ENCODE measurements around the gene PPME1. TPM values are rescaled to one million over a fixed set of nuclear protein-coding genes. Genes with fewer than 3 reads are reported as not detected.
"Not testable (repeated sequence)": the region's sequence is repeated elsewhere in the genome, so short reads cannot be mapped to it uniquely, and the experiment has no call there.

The PPME1 gene, protein sequence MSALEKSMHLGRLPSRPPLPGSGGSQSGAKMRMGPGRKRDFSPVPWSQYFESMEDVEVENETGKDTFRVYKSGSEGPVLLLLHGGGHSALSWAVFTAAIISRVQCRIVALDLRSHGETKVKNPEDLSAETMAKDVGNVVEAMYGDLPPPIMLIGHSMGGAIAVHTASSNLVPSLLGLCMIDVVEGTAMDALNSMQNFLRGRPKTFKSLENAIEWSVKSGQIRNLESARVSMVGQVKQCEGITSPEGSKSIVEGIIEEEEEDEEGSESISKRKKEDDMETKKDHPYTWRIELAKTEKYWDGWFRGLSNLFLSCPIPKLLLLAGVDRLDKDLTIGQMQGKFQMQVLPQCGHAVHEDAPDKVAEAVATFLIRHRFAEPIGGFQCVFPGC
- total RNA-seq (2022) (36.3 and 38.1 TPM in 2 replicates), Bru-seq, nascent RNA (percentile 78 among the genes with signal in this experiment), BruChase-seq, experiment 1, labeled RNA remaining after a 6-hour chase (percentile 71 among the genes with signal in this experiment), BruChase-seq, experiment 2, labeled RNA remaining after a 2-hour chase (percentile 76 among the genes with signal in this experiment)
- long read RNA-seq, transcript PPME1-201 (14 exons, 2,677 nt), result major isoform, 133 of 147 reads
- long read RNA-seq, partial matches to known transcripts, result 4 of 147 reads
- long read RNA-seq, other reads (novel, unspliced or antisense), result 10 of 147 reads

DNA sequence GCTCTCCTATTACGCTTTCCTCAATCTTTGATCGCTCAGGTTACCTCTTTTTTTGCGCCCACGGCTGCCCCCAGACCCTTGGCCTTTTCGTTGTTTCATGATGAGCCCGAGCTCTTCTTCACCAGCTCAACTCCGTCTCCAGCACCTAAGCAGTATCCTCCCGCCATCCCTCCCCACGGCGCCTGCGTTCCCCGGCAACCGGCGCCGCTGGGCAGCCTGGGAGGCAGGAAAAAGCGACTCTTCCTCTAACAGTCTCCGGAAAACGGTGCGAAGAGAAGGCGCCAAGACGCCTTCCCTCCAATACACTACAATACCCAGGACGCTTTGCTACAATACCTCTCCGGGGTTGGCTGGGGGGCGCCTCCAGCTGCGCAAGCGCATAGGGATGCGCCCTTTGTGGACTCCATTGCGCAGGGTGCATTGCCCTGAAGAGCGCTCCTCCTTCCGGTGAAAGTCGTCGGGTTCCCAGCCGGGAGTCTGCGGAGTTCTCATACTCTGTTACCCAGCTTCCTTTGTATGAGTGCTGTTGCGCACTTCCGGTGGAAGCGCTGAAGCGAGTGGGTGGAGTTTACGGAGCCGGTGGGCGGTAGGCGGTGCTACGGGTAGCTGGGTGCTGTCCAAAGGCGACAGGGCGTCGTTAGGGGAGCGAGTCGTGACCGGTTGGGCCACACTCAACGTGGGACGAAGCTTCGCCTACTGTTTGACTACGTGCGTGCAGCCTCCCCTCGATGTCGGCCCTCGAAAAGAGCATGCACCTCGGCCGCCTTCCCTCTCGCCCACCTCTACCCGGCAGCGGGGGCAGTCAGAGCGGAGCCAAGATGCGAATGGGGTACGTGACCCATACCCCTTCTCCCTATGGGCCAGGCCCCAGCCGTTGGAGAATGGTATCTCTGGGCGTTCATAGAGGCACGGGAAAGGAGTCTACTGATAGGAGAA is at the start of gene PPME1, which contains the start of gene C2CD3:
Gene PPME1, plus strand, starts transcription at position 596 of the 936 bp plus-strand sequence. Its CDS starts 133 bp downstream, at position 729.
Gene C2CD3, minus strand, starts transcription at position 309 of the 936 bp plus-strand sequence. Its CDS starts 210 bp downstream, at position 99.
- TF ChIP-seq, protein P1, sequence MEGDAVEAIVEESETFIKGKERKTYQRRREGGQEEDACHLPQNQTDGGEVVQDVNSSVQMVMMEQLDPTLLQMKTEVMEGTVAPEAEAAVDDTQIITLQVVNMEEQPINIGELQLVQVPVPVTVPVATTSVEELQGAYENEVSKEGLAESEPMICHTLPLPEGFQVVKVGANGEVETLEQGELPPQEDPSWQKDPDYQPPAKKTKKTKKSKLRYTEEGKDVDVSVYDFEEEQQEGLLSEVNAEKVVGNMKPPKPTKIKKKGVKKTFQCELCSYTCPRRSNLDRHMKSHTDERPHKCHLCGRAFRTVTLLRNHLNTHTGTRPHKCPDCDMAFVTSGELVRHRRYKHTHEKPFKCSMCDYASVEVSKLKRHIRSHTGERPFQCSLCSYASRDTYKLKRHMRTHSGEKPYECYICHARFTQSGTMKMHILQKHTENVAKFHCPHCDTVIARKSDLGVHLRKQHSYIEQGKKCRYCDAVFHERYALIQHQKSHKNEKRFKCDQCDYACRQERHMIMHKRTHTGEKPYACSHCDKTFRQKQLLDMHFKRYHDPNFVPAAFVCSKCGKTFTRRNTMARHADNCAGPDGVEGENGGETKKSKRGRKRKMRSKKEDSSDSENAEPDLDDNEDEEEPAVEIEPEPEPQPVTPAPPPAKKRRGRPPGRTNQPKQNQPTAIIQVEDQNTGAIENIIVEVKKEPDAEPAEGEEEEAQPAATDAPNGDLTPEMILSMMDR (IDR thresholded peaks at IDR 0.05; ENCODE audit: unreplicated experiment), result peak; percentile 29
- H3K4me1 Mint-ChIP-seq (ENCODE audit: insufficient read depth, unreplicated experiment), result peaks cover 6% of the 10 kb centered on the region
- no peaks in the 10 kb centered on the region for H3K27me3 Mint-ChIP-seq (ENCODE audit: insufficient read depth, unreplicated experiment)
- H3K4me3 Mint-ChIP-seq (ENCODE audit: unreplicated experiment), result no peak within 1 kb of the TSS
- intact Hi-C loops (cut with micrococcal nuclease), result loop anchor here (1.0 kb wide), 2 partner anchors 33 to 207 kb away; no protein-coding TSS in a partner anchor
- POLR2A ChIA-PET, result interaction anchor here (0.7 to 3.6 kb wide), 35 partner anchors 9 to 1392 kb away, joined by 3 to 41 read pairs (median 4); partner anchors contain the start of genes LIPT2, MRPL48 and RAB6A
- H3K9me3 Mint-ChIP-seq (ENCODE audit: unreplicated experiment), result no peaks in the 10 kb centered on the region
- H3K36me3 Mint-ChIP-seq (ENCODE audit: insufficient read depth, unreplicated experiment), result peaks cover 10% of the 10 kb centered on the region
- BruUV-seq (replicated peaks), result TSS peak; percentile 63
- H3K27ac Mint-ChIP-seq (ENCODE audit: low read depth, unreplicated experiment), result no peak within 1 kb of the TSS
- CTCF ChIA-PET, result interaction anchor here (0.7 to 3.0 kb wide), 7 partner anchors 10 to 85 kb away, joined by 3 to 13 read pairs (median 3); no protein-coding TSS in a partner anchor
- DNase-seq (ENCODE audit: unreplicated experiment), result peak; percentile 99

DNA sequence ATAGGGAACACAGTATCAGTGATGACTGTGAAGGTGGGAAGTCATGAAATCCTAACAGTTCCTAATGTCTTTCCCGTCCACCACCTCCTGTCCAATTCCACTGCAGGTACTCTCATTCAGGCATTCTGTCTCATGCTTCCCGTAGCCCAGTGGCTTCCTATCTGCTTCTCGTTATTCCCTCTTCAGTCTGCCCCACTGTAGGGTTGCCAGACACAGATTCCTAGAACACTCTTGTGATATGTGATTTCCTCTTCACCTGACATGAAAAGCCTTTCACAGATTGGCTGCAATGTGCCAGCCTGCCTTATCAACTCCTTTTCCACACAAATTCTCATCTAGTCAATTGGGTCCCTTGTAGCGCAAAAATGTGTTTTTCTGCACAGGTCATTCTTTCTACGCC is 49.3 kb upstream of the PPME1 start:
- ChIA-PET POLR2A (interaction anchor here (0.7 kb wide), 1 partner anchor 13 kb away, joined by 3 read pairs; no protein-coding TSS in a partner anchor), CTCF (no interaction called here)
- Mint-ChIP-seq H3K9me3 (ENCODE audit: unreplicated experiment) (no peaks in the 10 kb centered on the region), H3K4me1 (ENCODE audit: insufficient read depth, unreplicated experiment) (peaks cover 6% of the 10 kb centered on the region), H3K27me3 (ENCODE audit: insufficient read depth, unreplicated experiment) (no peaks in the 10 kb centered on the region), H3K4me3 (ENCODE audit: unreplicated experiment) (no peak overlapping the region), H3K36me3 (ENCODE audit: insufficient read depth, unreplicated experiment) (peaks cover 28% of the 10 kb centered on the region), H3K27ac (ENCODE audit: low read depth, unreplicated experiment) (no peak overlapping the region)
- TF ChIP-seq, protein P1 (IDR thresholded peaks at IDR 0.05; ENCODE audit: unreplicated experiment), result no peak
- no TSS peak for BruUV-seq (replicated peaks)
- DNase-seq (ENCODE audit: unreplicated experiment), result no peak
- intact Hi-C loops (cut with micrococcal nuclease), result no loop called here

DNA sequence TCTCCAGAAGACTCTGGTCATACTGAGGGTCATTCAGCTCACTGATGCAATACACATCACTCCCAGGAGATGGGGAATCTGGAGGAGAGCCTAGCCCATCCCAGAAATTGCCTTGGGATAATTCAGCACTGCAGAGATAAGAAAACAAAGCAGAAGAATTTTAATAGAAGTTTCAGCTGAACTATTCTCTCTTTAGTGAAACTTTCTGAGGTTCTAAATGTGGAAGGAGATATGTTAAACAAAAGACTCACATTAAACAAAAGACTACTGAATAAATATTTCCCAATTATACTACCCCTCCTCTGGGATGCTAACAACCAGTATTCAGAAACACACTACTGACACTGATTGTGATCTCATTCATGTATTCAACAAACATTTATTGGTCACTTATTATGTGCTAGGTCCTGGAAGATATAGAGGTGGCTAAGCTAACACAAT is 48.1 kb upstream of the PPME1 start:
- H3K9me3 Mint-ChIP-seq (ENCODE audit: unreplicated experiment), result no peaks in the 10 kb centered on the region
- H3K27me3 Mint-ChIP-seq (ENCODE audit: insufficient read depth, unreplicated experiment), result no peaks in the 10 kb centered on the region
- no TSS peak for BruUV-seq (replicated peaks)
- intact Hi-C loops (cut with micrococcal nuclease), result no loop called here
- no peak overlapping the region for H3K4me3 Mint-ChIP-seq (ENCODE audit: unreplicated experiment)
- POLR2A ChIA-PET, result interaction anchor here (0.8 kb wide), 2 partner anchors 11 to 13 kb away, joined by 3 read pairs; no protein-coding TSS in a partner anchor
- no peak for DNase-seq (ENCODE audit: unreplicated experiment)
- H3K27ac Mint-ChIP-seq (ENCODE audit: low read depth, unreplicated experiment), result no peak overlapping the region
- peaks cover 6% of the 10 kb centered on the region for H3K4me1 Mint-ChIP-seq (ENCODE audit: insufficient read depth, unreplicated experiment)
- peaks cover 24% of the 10 kb centered on the region for H3K36me3 Mint-ChIP-seq (ENCODE audit: insufficient read depth, unreplicated experiment)
- CTCF ChIA-PET, result no interaction called here
- TF ChIP-seq, protein P1 (IDR thresholded peaks at IDR 0.05; ENCODE audit: unreplicated experiment), result no peak

- H3K27ac Mint-ChIP-seq (ENCODE audit: low read depth, unreplicated experiment); H3K4me1 Mint-ChIP-seq (ENCODE audit: insufficient read depth, unreplicated experiment); H3K9me3 Mint-ChIP-seq (ENCODE audit: unreplicated experiment); BruUV-seq (replicated peaks); DNase-seq (ENCODE audit: unreplicated experiment); H3K27me3 Mint-ChIP-seq (ENCODE audit: insufficient read depth, unreplicated experiment); intact Hi-C loops (cut with micrococcal nuclease); H3K4me3 Mint-ChIP-seq (ENCODE audit: unreplicated experiment); POLR2A ChIA-PET; CTCF ChIA-PET: not testable (repeated sequence)
- peaks cover 26% of the 10 kb centered on the region for H3K36me3 Mint-ChIP-seq (ENCODE audit: insufficient read depth, unreplicated experiment)
These were observed 42.0 kb upstream of the PPME1 start for GRCh38 chr11:74129121-74129520.
